H1 (cell line): ENCODE results near the gene OR51B4. TPM values are rescaled to one million over a fixed set of nuclear protein-coding genes. Genes with fewer than 3 reads are reported as not detected.

Source experiments
- CTCF ChIA-PET: fragments of 300-600 bp; sonication (Branson Sonifier 250); formaldehyde crosslinking; loops from one replicate; lab custom pipeline; 2021; ENCODE audit not compliant: partially characterized antibody; lab: Charles Lee
- POLR2A ChIA-PET: fragments of 300-600 bp; sonication (Branson Sonifier 250); formaldehyde crosslinking; loops from one replicate; lab custom pipeline; 2021; ENCODE audit warnings: inconsistent platforms; ENCODE audit not compliant: partially characterized antibody; lab: Charles Lee
- DNase-seq, 2 experiments: peaks; one replicate each; pipeline versions ENCODE4 v3.0.0 to v3.0.0-alpha.2; 2010 to 2022; ENCODE audit warnings: low spot score in 2 of 2, low read depth in 1 of 2, mixed read lengths in 1 of 2
- FAIRE-seq: peaks from 2 replicates; lab custom pipeline; 2011; peaks lifted over from hg19 to GRCh38; lab: Jason Lieb, UNC
- H2AFZ ChIP-seq: 2 replicates; pipeline ENCODE4 v1.8.1; 2012; ENCODE audit warnings: low read length, inconsistent platforms
- H2AK5ac ChIP-seq: 2 replicates; pipeline ENCODE4 v1.6.1; 2013; ENCODE audit warnings: low read depth, low read length
- H2BK120ac ChIP-seq: replicated peaks from 2 replicates; pipeline ENCODE3; 2013; ENCODE audit warnings: low read depth, low read length, inconsistent platforms
- H2BK12ac ChIP-seq: 2 replicates; pipeline ENCODE4 v1.6.1; 2013; ENCODE audit warnings: low read depth, low read length
- H2BK15ac ChIP-seq: 2 replicates; pipeline ENCODE4 v1.6.1; 2013; ENCODE audit warnings: low read length
- H2BK20ac ChIP-seq: 2 replicates; pipeline ENCODE4 v1.6.1; 2013; ENCODE audit warnings: low read length
- H2BK5ac ChIP-seq: 2 replicates; pipeline ENCODE4 v1.6.1; 2013; ENCODE audit warnings: low read depth, low read length
- H3K14ac ChIP-seq: 2 replicates; pipeline ENCODE4 v1.6.1; 2013; ENCODE audit warnings: inconsistent platforms; ENCODE audit not compliant: insufficient read length
- H3K18ac ChIP-seq: 2 replicates; pipeline ENCODE4 v1.6.1; 2013; ENCODE audit warnings: low read length; ENCODE audit errors: extremely low read depth
- H3K23ac ChIP-seq: 2 replicates; pipeline ENCODE4 v1.6.1; 2013; ENCODE audit warnings: inconsistent platforms; ENCODE audit not compliant: insufficient read length
- H3K23me2 ChIP-seq: 2 replicates; pipeline ENCODE4 v1.6.1; 2013; ENCODE audit warnings: low read depth, low read length
- H3K27ac ChIP-seq: 2 replicates; pipeline ENCODE4 v1.6.1; 2011; ENCODE audit warnings: low read depth, low read length, inconsistent platforms
- H3K27me3 ChIP-seq, 4 experiments: replicated peaks in 1 of 4; 1 replicate in 1 of 4; 2 replicates in 3 of 4; pipeline versions ENCODE4 v1.6.1 to v1.8.1; 2011 to 2013; ENCODE audit warnings: low read length in 3 of 4, mild to moderate bottlenecking in 3 of 4, inconsistent platforms in 2 of 4, mixed read lengths in 2 of 4, moderate library complexity in 1 of 4; ENCODE audit not compliant: control insufficient read depth in 3 of 4, insufficient read depth in 3 of 4; ENCODE audit errors: extremely low read depth in 1 of 4
- H3K36me3 ChIP-seq, 4 experiments: 2 replicates each; pipeline versions ENCODE4 v1.6.1 to v1.8.1; 2011 to 2013; ENCODE audit warnings: mild to moderate bottlenecking in 4 of 4, low read length in 3 of 4, moderate library complexity in 2 of 4, control low read depth in 1 of 4, inconsistent platforms in 1 of 4; ENCODE audit not compliant: insufficient read depth in 4 of 4, control insufficient read depth in 2 of 4
- H3K4ac ChIP-seq: replicated peaks from 2 replicates; pipeline ENCODE3; 2013; ENCODE audit warnings: low read length, low read depth, mixed read lengths, inconsistent platforms; ENCODE audit not compliant: insufficient read length
- H3K4me1 ChIP-seq, 4 experiments: replicated peaks in 1 of 4; 1 replicate in 1 of 4; 2 replicates in 3 of 4; pipeline versions ENCODE4 v1.6.1 to v1.8.1; 2011 to 2013; ENCODE audit warnings: low read length in 3 of 4, inconsistent platforms in 2 of 4, mixed read lengths in 1 of 4; ENCODE audit not compliant: insufficient read depth in 4 of 4, control insufficient read depth in 3 of 4
- H3K4me2 ChIP-seq, 2 experiments: 2 replicates each; pipeline versions ENCODE4 v1.6.1 to v1.8.1; 2011 to 2013; ENCODE audit warnings: low read depth in 2 of 2, low read length in 2 of 2, control low read depth in 1 of 2, inconsistent platforms in 1 of 2, mild to moderate bottlenecking in 1 of 2; ENCODE audit not compliant: insufficient read depth in 1 of 2
- H3K4me3 ChIP-seq, 4 experiments: fragments of 200-600, 300-600 bp in 1 of 4; sonication (generic), shearing (Covaris generic), sonication (Bioruptor Twin) in 1 of 4; 2 replicates each; pipeline versions ENCODE4 v1.5.1 to v1.8.1; 2011 to 2016; ENCODE audit warnings: low read length in 4 of 4, low read depth in 3 of 4, control low read depth in 2 of 4, inconsistent platforms in 2 of 4, mild to moderate bottlenecking in 2 of 4, mixed read lengths in 1 of 4, moderate library complexity in 1 of 4; ENCODE audit not compliant: insufficient read depth in 2 of 4; ENCODE audit errors: extremely low read depth in 1 of 4
- H3K56ac ChIP-seq: replicated peaks from 2 replicates; pipeline ENCODE3; 2013; ENCODE audit warnings: low read depth, mild to moderate bottlenecking, mixed read lengths, low read length, inconsistent platforms; ENCODE audit not compliant: insufficient read length
- H3K79me1 ChIP-seq: 2 replicates; pipeline ENCODE4 v1.6.1; 2013; ENCODE audit warnings: low read depth, low read length, control low read depth
- H3K79me2 ChIP-seq, 2 experiments: 2 replicates each; pipeline versions ENCODE4 v1.6.1 to v1.8.1; 2012 to 2013; ENCODE audit warnings: low read length in 2 of 2, mild to moderate bottlenecking in 2 of 2, inconsistent platforms in 1 of 2; ENCODE audit not compliant: insufficient read depth in 2 of 2, control insufficient read depth in 1 of 2
- H3K9ac ChIP-seq, 4 experiments: replicated peaks in 1 of 4; 1 replicate in 1 of 4; 2 replicates in 3 of 4; pipeline versions ENCODE4 v1.6.1 to v1.8.1; 2011 to 2013; ENCODE audit warnings: low read depth in 3 of 4, low read length in 3 of 4, control low read depth in 2 of 4, mild to moderate bottlenecking in 2 of 4, moderate library complexity in 2 of 4, inconsistent platforms in 1 of 4; ENCODE audit errors: extremely low read depth in 1 of 4
- H3K9me3 ChIP-seq, 2 experiments: 2 replicates each; pipeline versions ENCODE4 v1.6.1 to v1.8.1; 2012 to 2013; ENCODE audit warnings: mild to moderate bottlenecking in 2 of 2, moderate library complexity in 2 of 2, control low read depth in 1 of 2, inconsistent platforms in 1 of 2, low read depth in 1 of 2, low read length in 1 of 2, mixed read lengths in 1 of 2; ENCODE audit not compliant: insufficient read depth in 2 of 2
- H4K20me1 ChIP-seq, 2 experiments: replicated peaks in 1 of 2; 2 replicates each; pipeline versions ENCODE3 to v1.8.1; 2011 to 2013; ENCODE audit warnings: inconsistent platforms in 2 of 2, low read length in 2 of 2, mild to moderate bottlenecking in 1 of 2; ENCODE audit not compliant: insufficient read depth in 2 of 2, control insufficient read depth in 1 of 2
- H4K5ac ChIP-seq: 2 replicates; pipeline ENCODE4 v1.6.1; 2013; ENCODE audit warnings: low read length, low read depth, mixed read lengths, inconsistent platforms; ENCODE audit not compliant: insufficient read length
- H4K8ac ChIP-seq: 2 replicates; pipeline ENCODE4 v1.8.0; 2013; ENCODE audit warnings: mild to moderate bottlenecking, moderate library complexity, low read length, inconsistent platforms; ENCODE audit not compliant: insufficient read depth; ENCODE audit errors: extremely low read depth
- H4K91ac ChIP-seq: replicated peaks from 2 replicates; pipeline ENCODE3; 2013; ENCODE audit warnings: low read length, mixed read lengths, inconsistent platforms; ENCODE audit not compliant: insufficient read length
- BACH1 ChIP-seq: IDR thresholded peaks from 2 replicates; pipeline ENCODE4 v1.6.1; 2012; ENCODE audit warnings: low read length, improper control_type of control experiment
- CBX5 ChIP-seq: fragments of 300-800, 300-1000 bp; sonication (generic); IDR thresholded peaks from 2 replicates; pipeline ENCODE4 v1.7.1; 2016; ENCODE audit warnings: antibody characterized with exemption, low read length, low read depth
- CHD1 ChIP-seq: IDR thresholded peaks from 2 replicates; pipeline ENCODE4 v1.6.1; 2012; ENCODE audit warnings: low read depth, low read length, improper control_type of control experiment
- CHD2 ChIP-seq: IDR thresholded peaks from 2 replicates; pipeline ENCODE4 v1.6.1; 2012; ENCODE audit warnings: low read length, improper control_type of control experiment
- EGR1 ChIP-seq: IDR thresholded peaks from 2 replicates; pipeline ENCODE4 v1.6.1; 2011; ENCODE audit warnings: low read depth, low read length, borderline replicate concordance
- EP300 ChIP-seq, 2 experiments: IDR thresholded peaks; 1 replicate in 1 of 2; 2 replicates in 1 of 2; pipeline ENCODE4 v1.6.1; 2011 to 2012; ENCODE audit warnings: low read depth in 2 of 2, low read length in 2 of 2, mild to moderate bottlenecking in 2 of 2, borderline replicate concordance in 1 of 2, inconsistent platforms in 1 of 2, moderate library complexity in 1 of 2
- HDAC2 ChIP-seq, 2 experiments: fragments of 300-600 bp in 1 of 2; sonication (generic) in 1 of 2; IDR thresholded peaks; 2 replicates each; pipeline ENCODE4 v1.6.1; 2011 to 2012; ENCODE audit warnings: low read depth in 2 of 2, low read length in 2 of 2, mild to moderate bottlenecking in 2 of 2, moderate library complexity in 2 of 2, borderline replicate concordance in 1 of 2, inconsistent platforms in 1 of 2
- HDAC6 ChIP-seq: IDR thresholded peaks from one replicate; pipeline ENCODE4 v1.7.1; 2012; ENCODE audit warnings: low read depth, mild to moderate bottlenecking, inconsistent platforms, low read length, moderate library complexity
- RBBP5 ChIP-seq: IDR thresholded peaks from 2 replicates; pipeline ENCODE4 v1.7.1; 2012; ENCODE audit warnings: low read depth, mild to moderate bottlenecking, inconsistent platforms, low read length, moderate library complexity, borderline replicate concordance
- SIN3A ChIP-seq, 2 experiments: IDR thresholded peaks in 1 of 2; conservative IDR thresholded peaks in 1 of 2; 2 replicates each; pipeline ENCODE4 v1.6.1; 2011 to 2012; ENCODE audit warnings: low read length in 2 of 2, improper control_type of control experiment in 1 of 2, low read depth in 1 of 2, mild to moderate bottlenecking in 1 of 2
- SP1 ChIP-seq: IDR thresholded peaks from 2 replicates; pipeline ENCODE4 v1.6.1; 2011; ENCODE audit warnings: low read depth, low read length
- SP4 ChIP-seq: IDR thresholded peaks from 2 replicates; pipeline ENCODE4 v1.6.1; 2012; ENCODE audit warnings: low read length, inconsistent platforms
- SRF ChIP-seq: IDR thresholded peaks from 2 replicates; pipeline ENCODE4 v1.6.1; 2011; ENCODE audit warnings: mild to moderate bottlenecking, low read depth, low read length, moderate library complexity
- WGBS, 2 experiments: shearing (Covaris generic) in 1 of 2; methylation state at CpG; one replicate each; pipeline versions ENCODE4 v1.1.6 to v1.1.7; 2013 to 2015; ENCODE audit warnings: low lambda C conversion rate in 2 of 2, mixed read lengths in 2 of 2, inconsistent platforms in 1 of 2, low coverage in 1 of 2, missing lambda C conversion rate in 1 of 2; ENCODE audit not compliant: insufficient replicate concordance in 2 of 2, insufficient coverage in 1 of 2, insufficient read length in 1 of 2; ENCODE audit errors: extremely low coverage in 1 of 2, missing lambda C conversion rate in 1 of 2; 5-methylcytosine and 5-hydroxymethylcytosine counted together
- polyA plus RNA-seq, 7 experiments: library from polyadenylated mRNA; depleted of rRNA in 3 of 7; stranded (reverse) in 5 of 7; unstranded in 2 of 7; fragments of >200 nt in 5 of 7; fragments of 200-250 nt in 2 of 7; gene quantifications; 1 replicate in 5 of 7; 2 replicates in 1 of 7; 4 replicates in 1 of 7; pipeline versions ENCODE4 v1.2.1 to v1.2.3, GENCODE V29; 2011 to 2013; ENCODE audit warnings: missing spikeins in 2 of 7, mixed read lengths in 2 of 7
- total RNA-seq: library from RNA; stranded (reverse); fragmentation: NEBNext Ultra II Directional; extraction: Animal tissue kit (Norgen Biotek cat#: 25700); gene quantifications from 2 replicates; pipeline ENCODE4 v1.2.1, GENCODE V29; 2021

Gene OR51B4
- total and polyA plus RNA-seq, 2 of the 8 experiments (the other 6 are each of a cell fraction or from before 2014, with no cell fraction given): not detected

- H3K23me2 ChIP-seq: no peaks in the 10 kb centered on the region
- DNase-seq: no peak
- H3K18ac ChIP-seq: no peak overlapping the region
- ChIA-PET POLR2A (no interaction called here), CTCF (interaction anchor here (0.6 to 4.2 kb wide), 8 partner anchors 11 to 163 kb away, joined by 3 to 36 read pairs (median 4); no protein-coding TSS in a partner anchor)
- no peak overlapping the region for H3K4me2 ChIP-seq
- no peak overlapping the region for H2AFZ ChIP-seq
- no peaks in the 10 kb centered on the region for H3K79me1 ChIP-seq
- H3K27me3 ChIP-seq: no peaks in the 10 kb centered on the region
- no peak overlapping the region for H2BK5ac ChIP-seq
- no peaks in the 10 kb centered on the region for H3K9me3 ChIP-seq
- no peaks in the 10 kb centered on the region for H3K36me3 ChIP-seq
- no peak overlapping the region for H2BK12ac ChIP-seq
- H3K4ac ChIP-seq: no peak overlapping the region
- no peak overlapping the region for H2BK15ac ChIP-seq
- H2AK5ac ChIP-seq: no peak overlapping the region
- H4K8ac ChIP-seq: no peak overlapping the region
- H3K4me3 ChIP-seq: no peak overlapping the region
- no peaks in the 10 kb centered on the region for H3K79me2 ChIP-seq
- no peak overlapping the region for H4K91ac ChIP-seq
- H3K56ac ChIP-seq: no peak overlapping the region
- no peaks in the 10 kb centered on the region for H4K20me1 ChIP-seq
- H2BK20ac ChIP-seq: no peak overlapping the region
- no peak overlapping the region for H4K5ac ChIP-seq
- FAIRE-seq: no peak
- H3K9ac ChIP-seq: no peak overlapping the region
- WGBS, 2 experiments: 94% methylated on average over 7 of the region's 7 CpGs; no CpG with 5 or more reads in 1 of the 2 experiments
- H3K23ac ChIP-seq: no peak overlapping the region
- no peak overlapping the region for H2BK120ac ChIP-seq
- H3K27ac ChIP-seq: no peak overlapping the region
- no peak overlapping the region for H3K14ac ChIP-seq
- H3K4me1 ChIP-seq: no peaks in the 10 kb centered on the region
- TF ChIP-seq CHD1: no peak
- TF ChIP-seq RBBP5: no peak
- no peak for TF ChIP-seq HDAC2 (IDR thresholded peaks at IDR 0.05; ENCODE audit: borderline replicate concordance in 1 of 2, low read depth in 2 of 2, low read length in 2 of 2)
- TF ChIP-seq SIN3A (conservative IDR thresholded peaks at IDR 0.05 in 1 of 2, IDR thresholded peaks at IDR 0.05 in 1 of 2; ENCODE audit: low read depth in 1 of 2, low read length in 2 of 2): no peak
- no peak for TF ChIP-seq SRF
- TF ChIP-seq SP1: no peak
- TF ChIP-seq BACH1: no peak
- no peak for TF ChIP-seq HDAC6
- no peak for TF ChIP-seq EGR1
- no peak for TF ChIP-seq CHD2
- TF ChIP-seq CBX5: no peak
- no peak for TF ChIP-seq EP300 (IDR thresholded peaks at IDR 0.05; ENCODE audit: borderline replicate concordance in 1 of 2, low read depth in 2 of 2, low read length in 2 of 2)
- no peak for TF ChIP-seq SP4
Observed at GRCh38 chr11:5288108-5288905, 13.4 kb downstream of the OR51B4 start.
